ENCODE data around the gene C22orf15. TPM values are rescaled to one million over a fixed set of nuclear protein-coding genes. Genes with fewer than 3 reads are reported as not detected.
A peak's percentile ranks its signal among the peaks of the same experiment; 100 is the strongest.

The C22orf15 gene
- total and polyA plus RNA-seq, 12 donors = 0.11 to 0.80 (median 0.24) TPM; not detected in 7

DNA sequence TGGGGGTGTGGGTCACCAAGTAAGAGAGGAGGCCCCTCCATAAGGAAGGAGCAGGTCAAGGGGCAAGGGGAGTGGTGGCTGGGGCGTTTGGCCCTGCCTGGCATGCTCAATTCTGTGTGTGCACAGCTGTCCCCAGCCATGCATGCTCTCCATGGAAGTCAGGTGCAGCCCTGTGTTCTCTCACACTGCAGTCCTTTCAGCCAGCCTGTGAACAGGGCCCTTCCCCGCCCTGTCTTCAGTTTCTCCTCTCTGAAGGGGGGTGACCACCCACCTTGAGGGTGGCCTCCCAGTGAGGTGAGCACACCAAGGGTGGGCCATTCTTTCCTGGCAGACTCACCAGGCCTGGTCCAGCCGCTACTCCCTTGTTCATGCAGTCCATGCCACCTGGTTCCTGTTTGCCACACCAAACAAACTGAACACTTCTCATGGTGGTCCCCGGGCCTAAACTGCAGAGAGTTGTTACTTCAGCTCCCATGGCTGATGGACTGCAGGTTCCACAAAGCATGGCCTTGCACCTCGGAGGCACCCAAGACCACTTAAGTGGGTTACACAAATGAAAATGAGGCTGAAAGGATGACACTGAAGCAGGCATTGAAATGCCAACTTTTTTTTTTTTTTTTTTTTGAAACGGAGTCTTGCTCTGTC lies 6.7 kb downstream of the C22orf15 start:
- no peak for TF ChIP-seq POLR2A (IDR thresholded peaks at IDR 0.05)
- TF ChIP-seq, protein P1, sequence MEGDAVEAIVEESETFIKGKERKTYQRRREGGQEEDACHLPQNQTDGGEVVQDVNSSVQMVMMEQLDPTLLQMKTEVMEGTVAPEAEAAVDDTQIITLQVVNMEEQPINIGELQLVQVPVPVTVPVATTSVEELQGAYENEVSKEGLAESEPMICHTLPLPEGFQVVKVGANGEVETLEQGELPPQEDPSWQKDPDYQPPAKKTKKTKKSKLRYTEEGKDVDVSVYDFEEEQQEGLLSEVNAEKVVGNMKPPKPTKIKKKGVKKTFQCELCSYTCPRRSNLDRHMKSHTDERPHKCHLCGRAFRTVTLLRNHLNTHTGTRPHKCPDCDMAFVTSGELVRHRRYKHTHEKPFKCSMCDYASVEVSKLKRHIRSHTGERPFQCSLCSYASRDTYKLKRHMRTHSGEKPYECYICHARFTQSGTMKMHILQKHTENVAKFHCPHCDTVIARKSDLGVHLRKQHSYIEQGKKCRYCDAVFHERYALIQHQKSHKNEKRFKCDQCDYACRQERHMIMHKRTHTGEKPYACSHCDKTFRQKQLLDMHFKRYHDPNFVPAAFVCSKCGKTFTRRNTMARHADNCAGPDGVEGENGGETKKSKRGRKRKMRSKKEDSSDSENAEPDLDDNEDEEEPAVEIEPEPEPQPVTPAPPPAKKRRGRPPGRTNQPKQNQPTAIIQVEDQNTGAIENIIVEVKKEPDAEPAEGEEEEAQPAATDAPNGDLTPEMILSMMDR (IDR thresholded peaks at IDR 0.05) = no peak
- no peaks in the 10 kb centered on the region for H3K9me3 ChIP-seq (replicated peaks in 1 of 3)
- WGBS, 4 donors = 68 to 85% (median 81%) methylated on average over 6 of the region's 6 CpGs
- DNase-seq = no peak
- H3K4me3 ChIP-seq = no peak overlapping the region
- H3K36me3 ChIP-seq (replicated peaks in 1 of 2) = no peaks in the 10 kb centered on the region
- H3K27ac ChIP-seq = no peak overlapping the region
- no peaks in the 10 kb centered on the region for H3K27me3 ChIP-seq
- peaks cover 0 to 24% of the 10 kb centered on the region in 2 donors for H3K4me1 ChIP-seq (replicated peaks in 1 of 2)
- intact Hi-C loops (cut with DNase I) = loop anchor here (5.0 to 10.0 kb wide), 2 partner anchors 78 to 145 kb away; no protein-coding TSS in a partner anchor

- intact Hi-C loops (cut with DNase I) = no loop called here
- H3K27ac ChIP-seq = no peak overlapping the region
- peaks cover 0 to 15% of the 10 kb centered on the region in 2 donors for H3K4me1 ChIP-seq (replicated peaks in 1 of 2)
- 17 to 32% (median 23%) methylated on average over 3 to 6 of the region's 6 CpGs for WGBS, 4 donors
- TF ChIP-seq POLR2A (IDR thresholded peaks at IDR 0.05) = no peak
- TF ChIP-seq, protein P1 (IDR thresholded peaks at IDR 0.05) = no peak
- H3K36me3 ChIP-seq (replicated peaks in 1 of 2) = no peaks in the 10 kb centered on the region
- no peaks in the 10 kb centered on the region for H3K27me3 ChIP-seq
- H3K4me3 ChIP-seq = peak overlapping the region in 2 of 4 donors; percentile 28 to 67
- H3K9me3 ChIP-seq (replicated peaks in 1 of 3) = no peaks in the 10 kb centered on the region
- no peak for DNase-seq
Measured at GRCh38 chr22:23772315-23772648, 9.5 kb downstream of the C22orf15 start.

DNA sequence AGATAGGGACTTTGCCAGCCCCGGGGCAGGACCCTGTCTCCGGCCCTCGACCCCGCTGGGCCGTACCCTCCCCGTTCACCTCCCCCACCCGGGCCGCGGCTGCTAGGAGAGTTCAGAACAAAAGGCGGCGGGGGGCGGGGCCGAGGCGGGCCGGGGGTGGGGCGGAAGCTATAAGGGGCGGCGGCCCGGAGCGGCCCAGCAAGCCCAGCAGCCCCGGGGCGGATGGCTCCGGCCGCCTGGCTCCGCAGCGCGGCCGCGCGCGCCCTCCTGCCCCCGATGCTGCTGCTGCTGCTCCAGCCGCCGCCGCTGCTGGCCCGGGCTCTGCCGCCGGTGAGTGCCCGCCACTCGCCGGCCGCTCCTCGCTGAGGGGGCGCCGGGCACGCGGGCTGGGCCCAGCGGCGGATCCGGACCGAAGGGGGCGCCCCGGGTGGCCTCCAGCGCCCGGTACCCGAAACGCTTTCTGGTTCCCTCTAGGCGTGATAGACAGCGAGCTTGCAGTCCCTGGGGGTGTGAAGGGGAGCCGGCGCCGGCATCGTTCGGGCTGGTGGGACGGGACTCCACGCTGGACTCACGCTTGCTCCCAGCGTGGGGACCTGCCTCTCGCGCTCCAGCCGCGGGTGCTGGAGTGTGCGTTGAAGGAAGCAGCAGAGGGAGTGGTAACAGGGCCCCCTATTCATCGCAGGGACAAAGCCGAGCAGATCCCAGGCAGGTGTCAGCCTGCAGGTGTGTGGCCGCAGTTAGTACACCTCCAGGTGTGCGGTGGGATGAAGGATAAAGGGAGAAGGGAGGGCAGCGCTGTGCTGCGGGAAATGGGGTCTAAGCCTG lies 10.1 kb downstream of the C22orf15 start, which contains the start of gene MMP11:
Gene MMP11 (plus strand): TSS at position 201 of the 825 bp plus-strand sequence. CDS start 22 bp downstream, at position 223.
- Histone ChIP-seq H3K4me3 (peak within 1 kb of the TSS in 2 of 4 donors; percentile 28 to 67), H3K36me3 (replicated peaks in 1 of 2) (no peaks in the 10 kb centered on the region), H3K9me3 (replicated peaks in 1 of 3) (no peaks in the 10 kb centered on the region), H3K27ac (peak within 1 kb of the TSS in 1 of 5 donors; percentile 33), H3K27me3 (no peaks in the 10 kb centered on the region), H3K4me1 (replicated peaks in 1 of 2) (peaks cover 0 to 13% of the 10 kb centered on the region in 2 donors)
- WGBS, 4 donors = 10 to 67% (median 19%) methylated on average over 6 to 78 of the region's 79 CpGs
- peak in 4 of 7 donors; percentile 49 to 60 (median 58) for DNase-seq
- no peak for TF ChIP-seq POLR2A (IDR thresholded peaks at IDR 0.05)
- TF ChIP-seq, protein P1 (IDR thresholded peaks at IDR 0.05) = no peak
- intact Hi-C loops (cut with DNase I) = no loop called here

GRCh38 chr22:23773483-23774113 lies 10.8 kb downstream of the C22orf15 start:
- no peak for DNase-seq
- Histone ChIP-seq H3K9me3 (replicated peaks in 1 of 3) (no peaks in the 10 kb centered on the region), H3K27me3 (no peaks in the 10 kb centered on the region), H3K36me3 (replicated peaks in 1 of 2) (no peaks in the 10 kb centered on the region), H3K4me1 (replicated peaks in 1 of 2) (peaks cover 0 to 10% of the 10 kb centered on the region in 2 donors), H3K27ac (no peak overlapping the region), H3K4me3 (peak overlapping the region in 1 of 4 donors; percentile 67)
- TF ChIP-seq POLR2A (IDR thresholded peaks at IDR 0.05) = no peak
- TF ChIP-seq, protein P1 (IDR thresholded peaks at IDR 0.05) = no peak
- intact Hi-C loops (cut with DNase I) = no loop called here
- WGBS, 4 donors = 72 to 83% (median 75%) methylated on average over 5 to 7 of the region's 7 CpGs
